HepG2 (cell line): ENCODE data around the gene LBX2. TPM values are rescaled to one million over a fixed set of nuclear protein-coding genes. Genes with fewer than 3 reads are reported as not detected.

Experiments
- AKAP8 ChIP-seq: sonication (generic); formaldehyde crosslinking; IDR thresholded peaks from 2 replicates; pipeline ENCODE4 v1.5.1; 2020; ENCODE audit warnings: mild to moderate bottlenecking, missing genetic modification reagents
- ARID5B ChIP-seq: IDR thresholded peaks from 2 replicates; pipeline ENCODE4 v1.4.0; 2020; ENCODE audit warnings: mild to moderate bottlenecking, missing genetic modification reagents
- CTCF ChIP-seq: sonication (generic); formaldehyde crosslinking; IDR thresholded peaks from 2 replicates; pipeline ENCODE4 v1.5.0; 2020; ENCODE audit warnings: mild to moderate bottlenecking, missing genetic modification reagents, moderate library complexity
- HOMEZ ChIP-seq: IDR thresholded peaks from 2 replicates; pipeline ENCODE4 v1.6.1; 2016; ENCODE audit warnings: low read depth
- MLXIP ChIP-seq: sonication (generic); formaldehyde crosslinking; IDR thresholded peaks from 2 replicates; pipeline ENCODE4 v1.9.0; 2021; ENCODE audit warnings: missing genetic modification reagents, borderline replicate concordance
- NR3C1 ChIP-seq: sonication (generic); formaldehyde crosslinking; IDR thresholded peaks from 2 replicates; pipeline ENCODE4 v1.4.0; 2020; ENCODE audit warnings: missing genetic modification reagents
- PCBP2 ChIP-seq: fragments of 200-400 bp; formaldehyde crosslinking; optimal IDR thresholded peaks from 2 replicates; pipeline ENCODE3; 2018; ENCODE audit warnings: low read length, low read depth; ENCODE audit not compliant: poor library complexity, severe bottlenecking
- POLR2G ChIP-seq: fragments of 200-400 bp; formaldehyde crosslinking; IDR thresholded peaks from 2 replicates; pipeline ENCODE4 v1.6.1; 2018; ENCODE audit warnings: mild to moderate bottlenecking, low read depth, low read length, moderate library complexity
- PPARG ChIP-seq: conservative IDR thresholded peaks from 2 replicates; pipeline ENCODE4 v1.6.1; 2016; ENCODE audit warnings: missing biosample characterization, missing genetic modification reagents
- SIN3B ChIP-seq: fragments of 150-350 bp; IDR thresholded peaks from 2 replicates; pipeline ENCODE4 v1.6.1; 2014; ENCODE audit warnings: low read length
- TFAP4 ChIP-seq: sonication (generic); IDR thresholded peaks from 2 replicates; pipeline ENCODE4 v1.6.1; 2016; ENCODE audit warnings: low read depth, borderline replicate concordance
- THAP11 ChIP-seq: IDR thresholded peaks from 2 replicates; pipeline ENCODE4 v1.6.1; 2016; ENCODE audit warnings: missing biosample characterization, missing genetic modification reagents
- U2AF2 ChIP-seq: fragments of 200-400 bp; formaldehyde crosslinking; IDR thresholded peaks from 2 replicates; pipeline ENCODE4 v1.6.1; 2017; ENCODE audit warnings: low read depth, mild to moderate bottlenecking, low read length
- ZFP37 ChIP-seq: sonication (generic); formaldehyde crosslinking; IDR thresholded peaks from 2 replicates; pipeline ENCODE4 v1.4.0; 2020; ENCODE audit warnings: missing genetic modification reagents, borderline replicate concordance
- ZNF263 ChIP-seq: sonication (generic); formaldehyde crosslinking; IDR thresholded peaks from 2 replicates; pipeline ENCODE4 v1.4.0; 2020; ENCODE audit warnings: missing genetic modification reagents
- ZNF317 ChIP-seq: sonication (generic); formaldehyde crosslinking; IDR thresholded peaks from 2 replicates; pipeline ENCODE4 v1.5.0; 2020; ENCODE audit warnings: mild to moderate bottlenecking, missing genetic modification reagents
- ZNF335 ChIP-seq: sonication (generic); formaldehyde crosslinking; IDR thresholded peaks from 2 replicates; pipeline ENCODE4 v1.4.0; 2020; ENCODE audit warnings: missing genetic modification reagents
- ZNF441 ChIP-seq: sonication (generic); formaldehyde crosslinking; IDR thresholded peaks from 2 replicates; pipeline ENCODE4 v1.7.0; 2021; ENCODE audit warnings: missing genetic modification reagents, borderline replicate concordance
- polyA plus RNA-seq, 8 experiments: library from polyadenylated mRNA; depleted of rRNA in 3 of 8; stranded (reverse) in 7 of 8; unstranded in 1 of 8; fragments of >200 nt; fragmentation: Illumina TruSeq in 4 of 8; extraction: Trizol in 4 of 8; gene quantifications; 2 replicates each; pipeline versions ENCODE4 v1.2.1 to v1.2.3, GENCODE V29; 2011 to 2016; ENCODE audit warnings: low read depth in 4 of 8, missing spikeins in 1 of 8, mixed read lengths in 1 of 8; ENCODE audit not compliant: insufficient read depth in 1 of 8
- total RNA-seq, 5 experiments: library from RNA; depleted of rRNA; stranded (reverse); fragments of >200 nt; fragmentation: Illumina TruSeq; extraction: Trizol; gene quantifications; 2 replicates each; pipeline ENCODE4 v1.2.3, GENCODE V29; 2016; ENCODE audit warnings: low read depth in 1 of 5

The LBX2 gene
- total and polyA plus RNA-seq, 2 of the 13 experiments (the other 11 are each of a cell fraction or from before 2014, with no cell fraction given), result 6.4 to 8.1 TPM

GRCh38 chr2:74488643-74489481, 10.5 kb downstream of the LBX2 start (continued):
- 0 out of 2 replicates have a peak, but pooled peaks have one; percentile 3 for TF ChIP-seq CTCF (CRISPR knock-in tag)
- TF ChIP-seq MLXIP (CRISPR knock-in tag), result no peak
- TF ChIP-seq NR3C1 (CRISPR knock-in tag), result no peak
- TF ChIP-seq HOMEZ, result 0 out of 2 replicates have a peak, but pooled peaks have one; percentile 53
- peak; percentile 39; the same call in 1 of the 2 replicates for TF ChIP-seq AKAP8 (CRISPR knock-in tag)
- no peak for TF ChIP-seq ZFP37 (CRISPR knock-in tag)
- TF ChIP-seq SIN3B, result no peak
- TF ChIP-seq ZNF317 (CRISPR knock-in tag), result no peak
- TF ChIP-seq U2AF2, result no peak
- no peak; the same call in 1 of the 2 replicates for TF ChIP-seq TFAP4
- peak; percentile 100 for TF ChIP-seq ZNF441
- TF ChIP-seq ZNF335 (CRISPR knock-in tag), result no peak
- TF ChIP-seq THAP11 (CRISPR knock-in tag), result peak; percentile 82
- peak; percentile 96 for TF ChIP-seq ZNF263 (CRISPR knock-in tag)
- TF ChIP-seq ARID5B, result peak; percentile 91
- TF ChIP-seq PPARG (CRISPR knock-in tag), result peak; percentile 70; the same call in 1 of the 2 replicates
- no peak for TF ChIP-seq PCBP2
- TF ChIP-seq POLR2G, result no peak
